Naive thymus-derived CD8-positive, alpha-beta T cell (primary cell): ENCODE data around the gene TCN1. TPM values are rescaled to one million over a fixed set of nuclear protein-coding genes. Genes with fewer than 3 reads are reported as not detected.
"Not testable (repeated sequence)": the region's sequence is repeated elsewhere in the genome, so short reads cannot be mapped to it uniquely, and the experiment has no call there.

ENCODE experiments used
- ATAC-seq, 2 donors: fragments of 150-1000 bp; cut with Tn5 transposase in 1 of 2; sonication (Bioruptor Pico), chemical (Tn5 transposase) in 1 of 2; 1 replicate in 1 of 2; 2 replicates in 1 of 2; pipeline ENCODE4 v1.10.0; 2021; ENCODE audit warnings: mild to moderate bottlenecking in 2 of 2, moderate library complexity in 2 of 2
- POLR2A ChIA-PET: fragments of 350-600 bp; sonication (Branson Sonifier 250); formaldehyde crosslinking; loops from one replicate; lab custom pipeline; 2021; ENCODE audit warnings: antibody characterized with exemption; lab: Charles Lee
- DNase-seq, 10 donors: peaks; one replicate each; pipeline versions ENCODE4 v3.0.0 to v3.0.0-alpha.2; 2020 to 2022
- H3K27ac Mint-ChIP-seq, 10 donors: one replicate each; pipeline ENCODE4 v1.8.0; 2020 to 2022; ENCODE audit warnings: mild to moderate bottlenecking in 10 of 10, mixed read lengths in 10 of 10, moderate library complexity in 4 of 10, inconsistent platforms in 1 of 10
- H3K27me3 Mint-ChIP-seq, 5 donors: one replicate each; pipeline ENCODE4 v1.8.0; 2021 to 2022; ENCODE audit warnings: mixed read lengths in 5 of 5
- H3K36me3 Mint-ChIP-seq, 3 donors: one replicate each; pipeline ENCODE4 v1.8.0; 2020 to 2022; ENCODE audit warnings: mixed read lengths in 3 of 3, mild to moderate bottlenecking in 2 of 3, inconsistent platforms in 1 of 3
- H3K4me1 Mint-ChIP-seq, 4 donors: one replicate each; pipeline ENCODE4 v1.8.0; 2021 to 2022; ENCODE audit warnings: mixed read lengths in 4 of 4
- H3K4me3 Mint-ChIP-seq, 10 donors: one replicate each; pipeline ENCODE4 v1.8.0; 2020 to 2022; ENCODE audit warnings: mild to moderate bottlenecking in 10 of 10, mixed read lengths in 10 of 10, moderate library complexity in 6 of 10, inconsistent platforms in 1 of 10
- H3K9me3 Mint-ChIP-seq, 9 donors: one replicate each; pipeline ENCODE4 v1.8.0; 2020 to 2022; ENCODE audit warnings: mixed read lengths in 9 of 9, mild to moderate bottlenecking in 3 of 9, inconsistent platforms in 1 of 9, moderate library complexity in 1 of 9
- polyA plus RNA-seq, 3 donors: library from polyadenylated mRNA; unstranded; fragments of 300-500 nt; fragmentation: Illumina TruSeq; gene quantifications; one replicate each; pipeline ENCODE4 v1.2.3, GENCODE V29; 2021
- total RNA-seq, 8 experiments: library from RNA in 2 of 8; stranded (reverse) in 2 of 8; gene quantifications; one replicate each; pipeline ENCODE4 v1.2.3 and lab custom pipeline; 2021 to 2026

The TCN1 gene, protein sequence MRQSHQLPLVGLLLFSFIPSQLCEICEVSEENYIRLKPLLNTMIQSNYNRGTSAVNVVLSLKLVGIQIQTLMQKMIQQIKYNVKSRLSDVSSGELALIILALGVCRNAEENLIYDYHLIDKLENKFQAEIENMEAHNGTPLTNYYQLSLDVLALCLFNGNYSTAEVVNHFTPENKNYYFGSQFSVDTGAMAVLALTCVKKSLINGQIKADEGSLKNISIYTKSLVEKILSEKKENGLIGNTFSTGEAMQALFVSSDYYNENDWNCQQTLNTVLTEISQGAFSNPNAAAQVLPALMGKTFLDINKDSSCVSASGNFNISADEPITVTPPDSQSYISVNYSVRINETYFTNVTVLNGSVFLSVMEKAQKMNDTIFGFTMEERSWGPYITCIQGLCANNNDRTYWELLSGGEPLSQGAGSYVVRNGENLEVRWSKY
- total RNA-seq: not detected
- not detected for polyA plus RNA-seq
- total RNA-seq (lab: John Stamatoyannopoulos, UW): 0 reads per million in 6 experiments

- peaks cover 1 to 22% (median 11%) of the 10 kb centered on the region in 5 donors for H3K27me3 Mint-ChIP-seq
- no peaks in the 10 kb centered on the region for H3K4me1 Mint-ChIP-seq
- DNase-seq (no peak), ATAC-seq (no peak)
- no peak within 1 kb of the TSS for H3K4me3 Mint-ChIP-seq
- POLR2A ChIA-PET: no interaction called here
- H3K9me3 Mint-ChIP-seq: peaks cover 0 to 14% (median 7%) of the 10 kb centered on the region in 9 donors
- no peak within 1 kb of the TSS for H3K27ac Mint-ChIP-seq
- H3K36me3 Mint-ChIP-seq: peaks cover 0 to 2% (median 0%) of the 10 kb centered on the region in 3 donors
Measured at GRCh38 chr11:59866397-59866796, at the start of gene TCN1. Gene TCN1, minus strand, starts transcription at chr11:59866487. Its CDS starts 17 bp downstream, at chr11:59866470.

GRCh38 chr11:59903569-59903968 lies 37.3 kb upstream of the TCN1 start:
- peaks cover 0 to 17% (median 3%) of the 10 kb centered on the region in 5 donors for H3K27me3 Mint-ChIP-seq
- DNase-seq, H3K36me3 Mint-ChIP-seq, ATAC-seq, POLR2A ChIA-PET, H3K4me1 Mint-ChIP-seq, H3K27ac Mint-ChIP-seq, H3K4me3 Mint-ChIP-seq: not testable (repeated sequence)
- H3K9me3 Mint-ChIP-seq: peaks cover 0 to 15% (median 6%) of the 10 kb centered on the region in 9 donors

DNA sequence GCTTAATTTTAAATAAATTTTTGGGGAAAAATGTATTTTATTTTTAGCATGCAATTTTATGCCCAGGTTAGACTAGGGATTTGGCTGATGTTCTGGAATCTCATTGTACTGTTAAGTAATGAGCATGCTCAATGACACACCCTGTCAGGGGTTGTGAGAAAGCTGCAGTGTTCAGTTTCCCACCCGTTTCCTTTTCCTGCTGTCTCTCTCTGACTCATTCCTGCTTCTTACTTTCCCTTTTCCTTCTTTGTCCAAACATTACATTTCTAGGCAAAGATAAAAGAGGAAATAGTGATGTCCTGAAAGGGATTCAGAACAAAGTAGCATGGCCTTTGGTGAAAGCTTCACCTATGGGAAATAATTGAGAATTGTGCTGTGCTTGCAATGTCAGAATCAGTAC lies 35.0 kb upstream of the TCN1 start:
- H3K4me1 Mint-ChIP-seq: no peaks in the 10 kb centered on the region
- peaks cover 0 to 9% (median under 1%) of the 10 kb centered on the region in 5 donors for H3K27me3 Mint-ChIP-seq
- H3K4me3 Mint-ChIP-seq: no peak overlapping the region
- DNase-seq (no peak), ATAC-seq (no peak)
- H3K27ac Mint-ChIP-seq: no peak overlapping the region
- peaks cover 0 to 4% (median 0%) of the 10 kb centered on the region in 3 donors for H3K36me3 Mint-ChIP-seq
- POLR2A ChIA-PET: interaction anchor here (0.6 kb wide), 1 partner anchor 58 kb away, joined by 3 read pairs; no protein-coding TSS in a partner anchor
- H3K9me3 Mint-ChIP-seq: peaks cover 0 to 12% (median 2%) of the 10 kb centered on the region in 9 donors

DNA sequence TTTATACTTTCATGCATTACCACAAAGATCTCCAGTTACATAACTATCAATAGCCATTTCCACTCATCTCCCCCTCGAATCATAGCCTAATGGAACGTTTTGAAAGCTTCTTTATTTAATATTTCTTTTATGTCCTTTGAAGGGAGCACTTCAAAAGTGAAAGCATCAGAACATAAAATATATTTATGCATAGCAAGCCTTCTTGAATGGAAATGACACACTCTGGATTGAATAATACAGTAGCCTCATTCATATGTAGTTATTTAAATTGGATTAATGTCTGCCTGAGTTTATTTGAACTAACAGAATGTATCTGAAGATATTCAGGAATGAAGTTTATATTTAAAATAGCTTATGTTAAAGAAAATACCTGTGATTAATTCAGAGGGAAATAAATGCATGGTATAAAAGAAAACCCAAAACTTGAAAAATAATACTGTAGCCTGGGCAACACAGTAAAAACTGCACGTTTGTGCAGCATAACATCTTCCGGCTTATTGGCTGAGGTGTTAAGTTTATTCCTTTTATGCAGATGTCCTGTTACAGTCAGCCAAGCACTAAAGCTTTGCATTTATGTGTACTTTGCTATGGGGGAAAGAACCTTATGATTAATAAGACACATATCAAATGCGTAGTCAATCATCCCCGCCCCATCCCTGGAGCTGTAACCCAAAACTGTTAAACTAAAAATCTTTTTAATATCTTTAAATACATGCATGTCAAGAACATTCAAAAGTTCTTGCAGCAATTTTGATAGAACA lies 34.3 kb upstream of the TCN1 start:
- H3K27me3 Mint-ChIP-seq: peaks cover 0 to 8% (median 5%) of the 10 kb centered on the region in 5 donors
- H3K4me3 Mint-ChIP-seq: no peak overlapping the region
- H3K4me1 Mint-ChIP-seq: no peaks in the 10 kb centered on the region
- H3K27ac Mint-ChIP-seq: no peak overlapping the region
- POLR2A ChIA-PET: no interaction called here
- ATAC-seq: no peak
- peaks cover 0 to 6% (median 1%) of the 10 kb centered on the region in 9 donors for H3K9me3 Mint-ChIP-seq
- DNase-seq: no peak
- peaks cover 0 to 4% (median 0%) of the 10 kb centered on the region in 3 donors for H3K36me3 Mint-ChIP-seq

- no peak overlapping the region for H3K4me3 Mint-ChIP-seq
- H3K9me3 Mint-ChIP-seq: peaks cover 0 to 6% (median 0%) of the 10 kb centered on the region in 9 donors
- ATAC-seq: no peak
- H3K36me3 Mint-ChIP-seq: peaks cover 0 to 4% (median 0%) of the 10 kb centered on the region in 3 donors
- no peaks in the 10 kb centered on the region for H3K4me1 Mint-ChIP-seq
- POLR2A ChIA-PET: no interaction called here
- peaks cover 2 to 14% (median 7%) of the 10 kb centered on the region in 5 donors for H3K27me3 Mint-ChIP-seq
- no peak for DNase-seq
- no peak overlapping the region for H3K27ac Mint-ChIP-seq
Measured at GRCh38 chr11:59899532-59899931, 33.2 kb upstream of the TCN1 start.

GRCh38 chr11:59898650-59899049 lies 32.4 kb upstream of the TCN1 start:
- H3K9me3 Mint-ChIP-seq: peaks cover 0 to 6% (median 0%) of the 10 kb centered on the region in 9 donors
- no peak overlapping the region for H3K4me3 Mint-ChIP-seq
- DNase-seq: no peak
- no peaks in the 10 kb centered on the region for H3K4me1 Mint-ChIP-seq
- no peak for ATAC-seq
- H3K36me3 Mint-ChIP-seq: peaks cover 0 to 4% (median 0%) of the 10 kb centered on the region in 3 donors
- H3K27ac Mint-ChIP-seq: no peak overlapping the region
- peaks cover 2 to 16% (median 8%) of the 10 kb centered on the region in 5 donors for H3K27me3 Mint-ChIP-seq
- POLR2A ChIA-PET: no interaction called here

- ATAC-seq: no peak
- POLR2A ChIA-PET: no interaction called here
- peaks cover 0 to 4% (median 0%) of the 10 kb centered on the region in 3 donors for H3K36me3 Mint-ChIP-seq
Measured at GRCh38 chr11:59898046-59898445, 31.8 kb upstream of the TCN1 start.

DNA sequence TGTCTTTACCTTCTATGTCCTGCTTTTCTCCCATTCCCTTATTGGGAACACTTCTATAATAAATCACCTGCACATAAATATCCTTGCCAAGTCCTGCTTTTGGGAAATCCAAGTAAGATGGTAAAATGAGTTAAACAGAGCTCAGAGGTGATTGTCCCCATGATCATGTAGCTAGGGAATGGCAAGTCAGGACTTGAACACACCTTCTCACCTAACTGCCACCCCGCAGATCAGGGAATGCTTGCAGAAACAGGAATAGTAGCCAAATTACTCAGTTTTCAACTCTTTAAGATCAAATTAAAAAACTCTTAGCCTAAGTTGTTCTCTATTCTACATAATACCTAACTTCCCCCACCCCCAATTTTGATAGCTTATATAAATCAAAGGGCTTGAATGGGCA lies 28.3 kb upstream of the TCN1 start:
- Mint-ChIP-seq H3K27me3 (peaks cover 3 to 24% (median 10%) of the 10 kb centered on the region in 5 donors), H3K36me3 (peaks cover 0 to 24% (median 0%) of the 10 kb centered on the region in 3 donors), H3K4me3 (no peak overlapping the region), H3K4me1 (no peaks in the 10 kb centered on the region), H3K9me3 (peaks cover 2 to 28% (median 17%) of the 10 kb centered on the region in 9 donors), H3K27ac (no peak overlapping the region)
- no peak for ATAC-seq
- DNase-seq: no peak
- POLR2A ChIA-PET: no interaction called here

More at GRCh38 chr11:59898046-59898445, 31.8 kb upstream of the TCN1 start:
- Mint-ChIP-seq H3K4me1 (no peaks in the 10 kb centered on the region), H3K27ac (no peak overlapping the region), H3K9me3 (peaks cover 0 to 6% (median 0%) of the 10 kb centered on the region in 9 donors), H3K27me3 (peaks cover 2 to 21% (median 10%) of the 10 kb centered on the region in 5 donors), H3K4me3 (no peak overlapping the region)
- DNase-seq: no peak

- Mint-ChIP-seq H3K4me1 (no peaks in the 10 kb centered on the region), H3K36me3 (peaks cover 8 to 36% (median 8%) of the 10 kb centered on the region in 3 donors), H3K27ac (no peak overlapping the region), H3K27me3 (peaks cover 6 to 36% (median 13%) of the 10 kb centered on the region in 5 donors), H3K4me3 (no peak overlapping the region), H3K9me3 (peaks cover 13 to 55% (median 33%) of the 10 kb centered on the region in 9 donors)
- POLR2A ChIA-PET: no interaction called here
- ATAC-seq (no peak), DNase-seq (no peak)
Measured at GRCh38 chr11:59891781-59892181, 25.5 kb upstream of the TCN1 start.

DNA sequence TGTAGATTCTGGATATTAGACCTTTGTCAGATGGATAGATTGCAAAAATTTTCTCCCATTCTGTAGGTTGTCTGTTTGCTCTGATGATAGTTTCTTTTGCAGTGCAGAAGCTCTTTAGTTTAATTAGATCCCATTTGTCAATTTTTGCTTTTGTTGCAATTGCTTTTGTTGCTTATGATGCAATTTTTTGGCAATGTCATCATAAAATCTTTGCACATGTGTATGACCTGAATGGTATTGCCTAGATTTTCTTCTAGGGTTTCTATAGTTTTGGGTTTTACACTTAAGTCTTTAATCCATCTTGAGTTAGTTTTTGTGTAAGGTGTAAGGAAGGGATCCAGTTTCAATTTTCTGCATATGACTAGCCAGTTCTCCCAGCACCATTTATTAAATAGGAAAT lies 20.9 kb upstream of the TCN1 start:
- peaks cover 13 to 63% (median 38%) of the 10 kb centered on the region in 9 donors for H3K9me3 Mint-ChIP-seq
- H3K4me3 Mint-ChIP-seq, H3K27ac Mint-ChIP-seq, H3K4me1 Mint-ChIP-seq, DNase-seq, ATAC-seq, POLR2A ChIA-PET: not testable (repeated sequence)
- peaks cover 3 to 15% (median 9%) of the 10 kb centered on the region in 5 donors for H3K27me3 Mint-ChIP-seq
- H3K36me3 Mint-ChIP-seq: peaks cover 8 to 32% (median 8%) of the 10 kb centered on the region in 3 donors

DNA sequence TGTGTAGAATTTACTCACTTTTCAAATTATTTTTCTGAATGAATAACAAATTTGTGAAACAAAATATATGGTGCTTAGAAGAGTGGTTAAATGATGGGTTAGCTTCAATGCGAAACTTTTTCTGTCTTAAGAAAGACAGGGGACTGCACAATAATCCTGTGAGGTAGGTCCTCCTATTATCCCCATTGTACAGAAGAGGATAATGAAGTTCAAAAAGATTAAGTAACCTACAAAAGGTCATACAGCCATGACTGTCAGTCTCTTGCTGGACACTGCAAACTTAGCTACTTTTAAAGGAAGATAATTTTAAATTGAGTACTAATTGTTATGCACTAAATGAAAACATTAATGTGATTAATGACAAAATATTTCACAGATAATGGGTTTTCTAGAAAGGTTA lies 17.3 kb upstream of the TCN1 start:
- H3K36me3 Mint-ChIP-seq: peaks cover under 1 to 5% (median 4%) of the 10 kb centered on the region in 3 donors
- peaks cover under 1 to 31% (median 16%) of the 10 kb centered on the region in 9 donors for H3K9me3 Mint-ChIP-seq
- H3K27ac Mint-ChIP-seq: no peak overlapping the region
- H3K4me3 Mint-ChIP-seq: no peak overlapping the region
- no peaks in the 10 kb centered on the region for H3K4me1 Mint-ChIP-seq
- peaks cover 4 to 11% (median 7%) of the 10 kb centered on the region in 5 donors for H3K27me3 Mint-ChIP-seq
- POLR2A ChIA-PET: no interaction called here
- no peak for DNase-seq
- no peak for ATAC-seq

DNA sequence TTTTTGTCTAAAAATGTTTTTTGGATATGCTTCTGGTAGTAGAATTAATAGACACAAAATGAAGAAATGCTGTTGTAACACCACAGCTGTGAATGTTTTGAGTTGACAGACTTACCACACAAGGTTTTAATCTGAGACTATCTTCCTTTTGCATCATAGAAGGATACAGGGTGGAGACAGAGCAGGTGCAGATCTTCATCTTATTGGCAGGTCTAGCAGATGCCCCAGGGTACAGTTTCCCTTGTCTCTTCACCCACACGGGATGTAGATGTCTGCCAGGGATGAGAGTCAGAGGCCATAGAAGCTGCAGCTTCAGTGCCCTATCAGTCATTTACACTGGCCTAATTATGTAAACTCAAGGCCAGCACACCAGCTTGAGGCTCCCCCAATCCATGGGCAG lies 13.3 kb upstream of the TCN1 start:
- DNase-seq: no peak
- POLR2A ChIA-PET: no interaction called here
- no peaks in the 10 kb centered on the region for H3K9me3 Mint-ChIP-seq
- no peak overlapping the region for H3K27ac Mint-ChIP-seq
- peaks cover 8 to 32% (median 15%) of the 10 kb centered on the region in 5 donors for H3K27me3 Mint-ChIP-seq
- H3K4me3 Mint-ChIP-seq: no peak overlapping the region
- H3K4me1 Mint-ChIP-seq: no peaks in the 10 kb centered on the region
- ATAC-seq: no peak
- H3K36me3 Mint-ChIP-seq: no peaks in the 10 kb centered on the region
